ENCODE results near the gene TLX2.

TLX2 gene

DNA sequence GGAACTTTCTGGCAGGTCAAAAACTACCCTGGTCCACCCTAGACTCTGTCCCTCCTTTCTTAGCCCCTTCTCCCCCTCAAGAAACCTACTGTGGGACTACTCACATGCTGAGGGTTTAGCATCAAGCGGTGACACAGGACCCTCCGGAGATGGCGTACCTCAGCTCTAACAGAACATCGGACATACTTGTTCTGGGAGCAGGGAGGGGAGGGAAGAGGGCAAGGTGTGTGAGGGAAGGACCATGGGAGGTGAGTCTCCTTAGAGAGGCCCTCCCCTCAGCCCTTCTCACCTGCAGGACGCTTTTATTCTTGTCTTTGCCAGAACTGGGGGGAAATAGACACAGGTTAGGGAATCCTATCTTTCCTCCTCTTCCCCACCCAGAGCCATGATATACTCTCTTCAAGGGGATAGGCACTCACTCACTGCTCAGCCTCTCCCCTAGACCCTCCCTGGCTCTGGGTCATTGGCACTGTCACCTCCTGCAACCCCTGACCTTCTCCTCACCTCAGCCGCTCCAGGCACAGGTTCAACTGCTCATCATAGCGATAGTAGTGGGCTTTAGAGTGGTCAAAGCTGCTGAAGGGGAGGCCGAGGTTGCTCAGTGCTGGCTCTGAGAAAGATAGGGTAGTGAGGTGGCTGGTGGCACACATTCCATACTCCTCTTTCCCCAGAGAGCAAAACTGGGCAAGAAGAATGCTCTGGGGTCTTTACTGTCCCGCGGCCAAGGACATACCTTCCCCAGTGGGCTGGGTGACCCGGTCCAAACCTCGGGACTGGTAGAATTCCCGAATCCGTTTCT is 8.6 kb upstream of the TLX2 start:
- in situ Hi-C loops (cut with MboI; ENCODE audit: low pct_unique_long_range_greater_than_20kb, low sequenced_read_pairs, unreplicated experiment), result no loop called here
- no peak for DNase-seq (ENCODE audit: low spot score)
- TF ChIP-seq, protein P1, sequence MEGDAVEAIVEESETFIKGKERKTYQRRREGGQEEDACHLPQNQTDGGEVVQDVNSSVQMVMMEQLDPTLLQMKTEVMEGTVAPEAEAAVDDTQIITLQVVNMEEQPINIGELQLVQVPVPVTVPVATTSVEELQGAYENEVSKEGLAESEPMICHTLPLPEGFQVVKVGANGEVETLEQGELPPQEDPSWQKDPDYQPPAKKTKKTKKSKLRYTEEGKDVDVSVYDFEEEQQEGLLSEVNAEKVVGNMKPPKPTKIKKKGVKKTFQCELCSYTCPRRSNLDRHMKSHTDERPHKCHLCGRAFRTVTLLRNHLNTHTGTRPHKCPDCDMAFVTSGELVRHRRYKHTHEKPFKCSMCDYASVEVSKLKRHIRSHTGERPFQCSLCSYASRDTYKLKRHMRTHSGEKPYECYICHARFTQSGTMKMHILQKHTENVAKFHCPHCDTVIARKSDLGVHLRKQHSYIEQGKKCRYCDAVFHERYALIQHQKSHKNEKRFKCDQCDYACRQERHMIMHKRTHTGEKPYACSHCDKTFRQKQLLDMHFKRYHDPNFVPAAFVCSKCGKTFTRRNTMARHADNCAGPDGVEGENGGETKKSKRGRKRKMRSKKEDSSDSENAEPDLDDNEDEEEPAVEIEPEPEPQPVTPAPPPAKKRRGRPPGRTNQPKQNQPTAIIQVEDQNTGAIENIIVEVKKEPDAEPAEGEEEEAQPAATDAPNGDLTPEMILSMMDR (IDR thresholded peaks at IDR 0.05; ENCODE audit: extremely low read depth, insufficient read depth, missing control alignments), result no peak

DNA sequence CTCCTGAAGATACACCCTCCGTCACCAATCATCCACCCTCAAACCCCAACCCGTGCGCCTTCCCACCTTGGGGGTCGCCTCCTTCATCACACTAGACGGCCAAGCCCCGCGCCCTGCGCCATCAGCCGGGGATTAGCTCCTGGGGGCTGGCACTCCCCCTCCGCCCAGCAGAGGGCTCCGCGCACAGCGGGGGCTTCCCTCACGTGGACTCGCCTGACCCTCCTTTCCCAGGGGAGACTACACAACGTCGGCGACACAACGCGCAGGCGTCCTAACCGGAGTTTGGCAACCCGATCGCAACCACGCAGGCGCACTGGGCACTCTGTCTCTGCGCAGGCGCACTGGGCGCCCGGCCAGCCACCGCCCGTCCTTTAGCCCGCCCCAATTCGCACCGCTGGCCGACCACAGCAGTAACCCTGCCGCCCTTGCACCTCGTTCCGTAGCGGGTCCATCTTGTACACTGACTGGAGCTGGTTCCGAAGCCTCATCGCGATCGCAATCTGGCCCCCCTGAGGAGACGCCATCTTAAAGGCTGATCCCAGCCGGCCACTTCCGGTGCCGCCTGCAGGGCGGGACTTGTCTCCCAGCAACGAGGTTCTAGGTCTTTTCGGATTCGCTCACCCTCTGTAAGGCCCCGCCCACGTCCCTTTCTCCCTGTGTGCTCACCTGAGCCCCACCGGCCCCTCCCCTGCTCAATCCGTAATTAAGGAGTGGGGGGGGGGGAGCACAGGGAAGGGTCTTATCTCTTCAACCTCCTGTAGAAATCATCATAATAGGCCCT is 6.9 kb upstream of the TLX2 start, which contains the start of gene PCGF1:
Gene PCGF1, minus strand, starts transcription at position 551 of the 781 bp plus-strand sequence. Its CDS starts 27 bp downstream, at position 524.
- DNase-seq (ENCODE audit: low spot score), result peak; percentile 97
- in situ Hi-C loops (cut with MboI; ENCODE audit: low pct_unique_long_range_greater_than_20kb, low sequenced_read_pairs, unreplicated experiment), result no loop called here
- TF ChIP-seq, protein P1 (IDR thresholded peaks at IDR 0.05; ENCODE audit: extremely low read depth, insufficient read depth, missing control alignments), result peak; percentile 68

DNA sequence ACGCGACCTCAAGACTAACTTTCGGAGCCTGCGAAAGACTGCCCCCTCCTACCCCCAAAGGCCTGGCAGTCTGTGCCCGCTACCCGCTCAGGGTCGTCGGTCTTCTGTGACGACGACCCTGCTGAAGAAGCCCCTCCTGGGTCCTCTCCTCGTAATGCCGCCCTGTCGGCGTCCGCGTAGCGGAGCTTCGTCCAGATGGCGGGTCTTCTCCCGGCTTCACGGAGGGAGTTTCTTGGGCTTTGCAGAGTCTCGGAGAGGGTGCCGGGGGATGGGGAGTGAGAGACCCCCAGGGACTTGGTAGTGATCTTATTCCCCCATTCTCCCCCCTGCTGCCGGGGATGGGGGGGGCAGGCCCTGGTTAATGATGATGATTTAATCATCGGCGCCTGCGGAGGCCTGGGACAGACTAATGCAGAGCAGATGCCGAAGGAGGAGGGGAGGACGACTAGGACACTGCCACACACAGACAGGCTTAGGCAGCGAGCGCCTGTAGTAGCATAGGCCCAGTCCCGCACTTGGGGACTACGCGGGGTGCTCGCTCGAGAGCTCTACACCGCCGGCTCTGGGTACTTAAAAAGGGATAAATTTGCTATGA is 6.2 kb upstream of the TLX2 start:
- in situ Hi-C loops (cut with MboI; ENCODE audit: low pct_unique_long_range_greater_than_20kb, low sequenced_read_pairs, unreplicated experiment), result no loop called here
- DNase-seq (ENCODE audit: low spot score), result peak; percentile 58
- TF ChIP-seq, protein P1 (IDR thresholded peaks at IDR 0.05; ENCODE audit: extremely low read depth, insufficient read depth, missing control alignments), result no peak

DNA sequence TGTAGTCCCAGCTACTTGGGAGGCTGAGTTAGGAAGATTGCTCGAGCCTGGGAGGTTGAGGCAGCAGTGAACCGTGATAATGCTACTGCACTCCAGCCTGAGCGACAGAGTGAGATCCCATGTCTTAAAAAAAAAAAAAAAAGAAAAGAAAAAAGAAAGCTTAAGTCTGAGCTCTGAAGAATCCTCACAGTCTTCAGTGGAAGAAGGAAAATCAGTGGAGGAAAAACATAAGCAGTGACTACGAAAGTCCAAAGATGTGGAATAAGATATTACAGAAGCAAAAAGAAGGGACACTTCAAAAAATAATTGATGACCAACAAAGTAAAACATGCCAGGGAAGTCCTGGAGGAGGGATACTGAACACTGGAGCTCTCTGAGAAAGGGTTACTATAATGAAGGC is 4.0 kb upstream of the TLX2 start:
- in situ Hi-C loops (cut with MboI; ENCODE audit: low pct_unique_long_range_greater_than_20kb, low sequenced_read_pairs, unreplicated experiment), result no loop called here
- TF ChIP-seq, protein P1 (IDR thresholded peaks at IDR 0.05; ENCODE audit: extremely low read depth, insufficient read depth, missing control alignments), result no peak
- DNase-seq (ENCODE audit: low spot score), result no peak

DNA sequence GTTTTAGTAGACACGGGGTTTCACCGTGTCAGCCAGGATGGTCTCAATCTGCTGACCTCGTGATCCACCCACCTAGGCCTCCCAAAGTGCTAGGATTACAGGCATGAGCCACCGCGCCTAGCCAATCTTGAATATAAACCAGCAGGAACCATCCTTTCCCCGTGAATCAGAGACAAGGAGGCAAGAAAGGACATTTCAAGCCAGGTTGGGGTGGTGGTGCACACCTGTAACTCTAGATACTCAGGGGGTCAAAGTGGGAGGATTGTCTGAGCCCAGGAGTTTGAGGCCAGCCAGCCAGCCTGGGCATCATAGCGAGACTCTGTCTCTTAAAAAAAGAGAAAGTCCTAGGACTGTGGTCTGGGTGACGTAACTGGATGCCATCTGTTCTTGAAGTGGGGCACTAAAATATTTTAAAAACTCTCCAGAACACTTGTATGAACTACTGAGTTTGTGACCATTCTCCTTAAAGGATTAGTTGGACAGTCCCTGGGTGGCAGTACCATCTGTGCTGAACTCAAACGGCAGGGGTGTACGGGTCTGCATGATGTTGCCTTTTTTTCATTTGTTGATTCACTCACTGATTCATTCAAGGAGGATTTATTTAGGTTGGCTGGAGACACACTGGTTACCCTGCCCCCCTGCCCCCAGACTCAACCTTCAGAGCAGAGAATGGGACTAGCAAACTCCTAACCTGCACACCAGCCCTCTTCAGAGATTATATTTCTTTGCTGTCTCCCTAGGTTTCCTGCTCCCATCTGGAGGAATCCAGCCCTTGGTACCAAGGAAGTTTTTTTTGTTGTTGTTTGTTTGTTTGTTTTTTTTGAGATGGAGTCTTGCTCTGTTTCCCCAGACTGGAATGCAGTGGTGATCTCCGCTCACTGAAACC is 2.9 kb upstream of the TLX2 start:
- TF ChIP-seq, protein P1 (IDR thresholded peaks at IDR 0.05; ENCODE audit: extremely low read depth, insufficient read depth, missing control alignments), result no peak
- in situ Hi-C loops (cut with MboI; ENCODE audit: low pct_unique_long_range_greater_than_20kb, low sequenced_read_pairs, unreplicated experiment), result no loop called here
- DNase-seq (ENCODE audit: low spot score), result no peak
